Fibroblast of lung (primary cell): ENCODE measurements around the gene USP21. TPM values are rescaled to one million over a fixed set of nuclear protein-coding genes. Genes with fewer than 3 reads are reported as not detected.

Experiments
- DNase-seq, 2 donors: peaks; one replicate each; pipeline versions ENCODE4 v3.0.0 to v3.0.0-alpha.2; 2010; ENCODE audit warnings: low read depth in 2 of 2
- H2AFZ ChIP-seq: 2 replicates; pipeline ENCODE4 v1.5.1; 2012; ENCODE audit warnings: low read length, control low read depth, inconsistent platforms
- H3K27ac ChIP-seq: 2 replicates; pipeline ENCODE4 v1.5.1; 2011; ENCODE audit warnings: low read length, control low read depth; ENCODE audit not compliant: insufficient read depth
- H3K27me3 ChIP-seq: 2 replicates; pipeline ENCODE4 v1.5.1; 2011; ENCODE audit warnings: mild to moderate bottlenecking, low read length; ENCODE audit not compliant: control insufficient read depth, insufficient read depth
- H3K36me3 ChIP-seq: 2 replicates; pipeline ENCODE4 v1.5.1; 2011; ENCODE audit warnings: low read length; ENCODE audit not compliant: control insufficient read depth, insufficient read depth
- H3K4me1 ChIP-seq: 2 replicates; pipeline ENCODE4 v1.5.1; 2011; ENCODE audit warnings: low read length; ENCODE audit not compliant: control insufficient read depth, insufficient read depth; ENCODE audit errors: extremely low read depth
- H3K4me2 ChIP-seq: 2 replicates; pipeline ENCODE4 v1.5.1; 2011; ENCODE audit warnings: low read length, control low read depth; ENCODE audit not compliant: insufficient read depth; ENCODE audit errors: extremely low read depth
- H3K4me3 ChIP-seq, 4 experiments: fragments of 200-600 bp in 1 of 4; sonication (generic) in 1 of 4; replicated peaks in 1 of 4; 2 replicates each; pipeline ENCODE4 v1.5.1; 2011 to 2016; ENCODE audit warnings: low read length in 4 of 4, low read depth in 3 of 4, mild to moderate bottlenecking in 3 of 4, control low read depth in 2 of 4, inconsistent platforms in 1 of 4, mixed read lengths in 1 of 4; ENCODE audit not compliant: insufficient read depth in 1 of 4; ENCODE audit errors: control extremely low read depth in 1 of 4
- H3K79me2 ChIP-seq: 2 replicates; pipeline ENCODE4 v1.5.1; 2012; ENCODE audit warnings: mild to moderate bottlenecking, low read length, inconsistent platforms; ENCODE audit not compliant: control insufficient read depth, insufficient read depth
- H3K9ac ChIP-seq: 2 replicates; pipeline ENCODE4 v1.5.1; 2011; ENCODE audit warnings: mild to moderate bottlenecking, low read length, control low read depth; ENCODE audit not compliant: insufficient read depth
- H3K9me3 ChIP-seq: 2 replicates; pipeline ENCODE4 v1.5.1; 2012; ENCODE audit warnings: low read depth, low read length; ENCODE audit not compliant: control insufficient read depth, insufficient read depth
- H4K20me1 ChIP-seq: 2 replicates; pipeline ENCODE4 v1.5.1; 2011; ENCODE audit warnings: low read length; ENCODE audit not compliant: control insufficient read depth, insufficient read depth; ENCODE audit errors: extremely low read depth
- EZH2 ChIP-seq: IDR thresholded peaks from 2 replicates; pipeline ENCODE4 v1.5.1; 2012; ENCODE audit warnings: low read length, control low read depth, mild to moderate bottlenecking; ENCODE audit errors: missing control alignments
- polyA plus RNA-seq, 2 donors: library from polyadenylated mRNA; depleted of rRNA in 1 of 2; stranded (reverse) in 1 of 2; unstranded in 1 of 2; fragments of >200 nt; gene quantifications; 2 replicates each; pipeline ENCODE4 v1.2.1, GENCODE V29; 2011 to 2012; ENCODE audit warnings: missing spikeins in 1 of 2
- total RNA-seq: library from RNA; depleted of rRNA; stranded (reverse); fragments of >200 nt; gene quantifications from 2 replicates; pipeline ENCODE4 v1.2.1, GENCODE V29; 2014
- TF ChIP-seq, protein P1 (sequence below), 2 donors: IDR thresholded peaks in 1 of 2; conservative IDR thresholded peaks in 1 of 2; 1 replicate in 1 of 2; 2 replicates in 1 of 2; pipeline ENCODE4 v1.5.1; 2011 to 2012; ENCODE audit warnings: low read length in 2 of 2, control low read depth in 1 of 2, inconsistent platforms in 1 of 2, low read depth in 1 of 2, mild to moderate bottlenecking in 1 of 2

The USP21 gene
- total and polyA plus RNA-seq, 2 donors (not counting 1 experiment from before 2014, with no cell fraction given): 10.2 to 11.7 TPM

- Histone ChIP-seq H3K27me3 (no peaks in the 10 kb centered on the region), H4K20me1 (no peaks in the 10 kb centered on the region), H3K9me3 (no peaks in the 10 kb centered on the region), H3K79me2 (peaks cover 32% of the 10 kb centered on the region), H2AFZ (peak within 1 kb of the TSS; percentile 70), H3K4me3 (peak within 1 kb of the TSS; percentile 93 to 100 (median 98)), H3K9ac (peak within 1 kb of the TSS; percentile 94), H3K4me1 (peaks cover 46% of the 10 kb centered on the region), H3K36me3 (peaks cover 2% of the 10 kb centered on the region), H3K4me2 (peak within 1 kb of the TSS; percentile 97), H3K27ac (peak within 1 kb of the TSS; percentile 95)
- no peak for TF ChIP-seq EZH2
- TF ChIP-seq, protein P1, sequence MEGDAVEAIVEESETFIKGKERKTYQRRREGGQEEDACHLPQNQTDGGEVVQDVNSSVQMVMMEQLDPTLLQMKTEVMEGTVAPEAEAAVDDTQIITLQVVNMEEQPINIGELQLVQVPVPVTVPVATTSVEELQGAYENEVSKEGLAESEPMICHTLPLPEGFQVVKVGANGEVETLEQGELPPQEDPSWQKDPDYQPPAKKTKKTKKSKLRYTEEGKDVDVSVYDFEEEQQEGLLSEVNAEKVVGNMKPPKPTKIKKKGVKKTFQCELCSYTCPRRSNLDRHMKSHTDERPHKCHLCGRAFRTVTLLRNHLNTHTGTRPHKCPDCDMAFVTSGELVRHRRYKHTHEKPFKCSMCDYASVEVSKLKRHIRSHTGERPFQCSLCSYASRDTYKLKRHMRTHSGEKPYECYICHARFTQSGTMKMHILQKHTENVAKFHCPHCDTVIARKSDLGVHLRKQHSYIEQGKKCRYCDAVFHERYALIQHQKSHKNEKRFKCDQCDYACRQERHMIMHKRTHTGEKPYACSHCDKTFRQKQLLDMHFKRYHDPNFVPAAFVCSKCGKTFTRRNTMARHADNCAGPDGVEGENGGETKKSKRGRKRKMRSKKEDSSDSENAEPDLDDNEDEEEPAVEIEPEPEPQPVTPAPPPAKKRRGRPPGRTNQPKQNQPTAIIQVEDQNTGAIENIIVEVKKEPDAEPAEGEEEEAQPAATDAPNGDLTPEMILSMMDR (conservative IDR thresholded peaks at IDR 0.05 in 1 of 2, IDR thresholded peaks at IDR 0.05 in 1 of 2; ENCODE audit: low read depth in 1 of 2, low read length in 2 of 2): peak; percentile 8 to 23
- DNase-seq: peak; percentile 99
Observed at GRCh38 chr1:161201836-161202712, 42.8 kb downstream of the USP21 start, which contains the start of gene NDUFS2. TSS of gene NDUFS2 (plus strand) at chr1:161202367. CDS start at chr1:161202386, 19 bp downstream.

DNA sequence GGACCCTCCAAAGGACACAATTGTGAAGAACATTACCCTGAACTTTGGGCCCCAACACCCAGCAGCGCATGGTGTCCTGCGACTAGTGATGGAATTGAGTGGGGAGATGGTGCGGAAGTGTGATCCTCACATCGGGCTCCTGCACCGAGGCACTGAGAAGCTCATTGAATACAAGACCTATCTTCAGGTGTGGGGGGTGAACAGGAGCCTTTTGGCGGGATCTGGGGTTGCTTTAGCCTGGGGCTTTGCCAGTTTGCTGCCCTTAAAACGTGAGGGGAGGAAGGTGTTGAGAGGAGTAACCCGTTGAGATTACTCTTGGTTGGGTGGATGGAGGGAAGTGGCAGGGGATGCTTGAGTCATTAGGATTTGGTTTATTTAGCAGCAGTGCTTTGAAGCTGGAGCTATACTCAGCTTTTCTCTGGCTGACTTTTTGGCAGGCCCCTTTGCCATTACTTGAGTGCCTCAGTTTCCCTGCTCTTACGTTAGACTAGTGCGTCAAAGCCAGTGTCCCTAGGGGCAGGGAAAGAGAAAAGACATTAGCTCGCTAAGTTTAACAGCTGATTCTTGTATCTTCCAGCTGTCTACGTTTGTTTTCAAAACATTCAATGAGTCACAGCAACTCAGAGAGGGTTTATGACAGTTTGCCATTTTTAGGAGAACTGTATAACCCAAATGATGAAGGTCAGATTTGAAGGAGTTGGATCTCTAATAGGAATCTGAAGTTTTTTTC is 47.3 kb downstream of the USP21 start:
- DNase-seq: peak in 1 of 2 donors; percentile 91
- H3K9ac ChIP-seq: peak overlapping the region; percentile 56

More for the DNA sequence above, 47.3 kb downstream of the USP21 start:
- H3K4me3 ChIP-seq: no peak overlapping the region
- no peaks in the 10 kb centered on the region for H3K9me3 ChIP-seq
- H3K36me3 ChIP-seq: peaks cover 13% of the 10 kb centered on the region
- peaks cover 28% of the 10 kb centered on the region for H3K79me2 ChIP-seq
- H4K20me1 ChIP-seq: no peaks in the 10 kb centered on the region
- TF ChIP-seq, protein P1 (conservative IDR thresholded peaks at IDR 0.05 in 1 of 2, IDR thresholded peaks at IDR 0.05 in 1 of 2; ENCODE audit: low read depth in 1 of 2, low read length in 2 of 2): no peak
- no peak for TF ChIP-seq EZH2
- H3K4me1 ChIP-seq: peaks cover 11% of the 10 kb centered on the region
- H3K27me3 ChIP-seq: no peaks in the 10 kb centered on the region
- H2AFZ ChIP-seq: no peak overlapping the region
- peak overlapping the region; percentile 87 for H3K27ac ChIP-seq
- no peak overlapping the region for H3K4me2 ChIP-seq
